SK-N-SH treated with all-trans-retinoic acid at 6 μM for 48 hours (cell line): ENCODE data around the gene ASTN2.

Experiments
- ATAC-seq: fragments of 200-7000 bp; cut with Tn5 transposase; 3 replicates; pipeline ENCODE4 v1.9.1; 2020; ENCODE audit warnings: mild to moderate bottlenecking, moderate library complexity
- BACH2 ChIP-seq: fragments of 250-450 bp; sonication (Bioruptor Pico); IDR thresholded peaks from 2 replicates; pipeline ENCODE4 v1.9.0; 2021; ENCODE audit warnings: mild to moderate bottlenecking, borderline replicate concordance
- CSDC2 ChIP-seq: fragments of 250-450 bp; sonication (Bioruptor Pico); IDR thresholded peaks from 2 replicates; pipeline ENCODE4 v1.5.0; 2020; ENCODE audit warnings: mild to moderate bottlenecking, moderate library complexity
- ESRRG ChIP-seq: fragments of 250-450 bp; sonication (Bioruptor Pico); IDR thresholded peaks from 2 replicates; pipeline ENCODE4 v1.6.1; 2021; ENCODE audit warnings: mild to moderate bottlenecking
- GLIS3 ChIP-seq: fragments of 250-450 bp; sonication (Bioruptor Pico); IDR thresholded peaks from 2 replicates; pipeline ENCODE4 v1.5.0; 2020; ENCODE audit warnings: mild to moderate bottlenecking, moderate library complexity
- ISL1 ChIP-seq: fragments of 250-450 bp; sonication (Bioruptor Pico); IDR thresholded peaks from 2 replicates; pipeline ENCODE4 v2.1.2; 2022; ENCODE audit warnings: mild to moderate bottlenecking, moderate library complexity
- OSR1 ChIP-seq: fragments of 250-450 bp; sonication (Bioruptor Pico); IDR thresholded peaks from 2 replicates; pipeline ENCODE4 v1.8.0; 2022; ENCODE audit warnings: moderate library complexity, mild to moderate bottlenecking, inconsistent platforms
- PATZ1 ChIP-seq: fragments of 250-450 bp; sonication (Bioruptor Pico); IDR thresholded peaks from 2 replicates; pipeline ENCODE4 v1.8.0; 2020; ENCODE audit warnings: mild to moderate bottlenecking, moderate library complexity, borderline replicate concordance
- POU6F1 ChIP-seq: fragments of 250-450 bp; sonication (Bioruptor Pico); IDR thresholded peaks from 2 replicates; pipeline ENCODE4 v1.8.0; 2021; ENCODE audit warnings: low read depth, mild to moderate bottlenecking, moderate library complexity, borderline replicate concordance
- PPARA ChIP-seq: fragments of 250-450 bp; sonication (Bioruptor Pico); IDR thresholded peaks from 2 replicates; pipeline ENCODE4 v1.5.0; 2020; ENCODE audit warnings: mild to moderate bottlenecking, borderline replicate concordance
- RARB ChIP-seq: fragments of 250-450 bp; sonication (Bioruptor Pico); IDR thresholded peaks from 2 replicates; pipeline ENCODE4 v1.8.0; 2021; ENCODE audit warnings: mild to moderate bottlenecking, moderate library complexity
- SNAI2 ChIP-seq: fragments of 250-450 bp; sonication (Bioruptor Pico); IDR thresholded peaks from 2 replicates; pipeline ENCODE4 v1.5.0; 2020; ENCODE audit warnings: mild to moderate bottlenecking, moderate library complexity
- TCF4 ChIP-seq: fragments of 250-450 bp; sonication (Bioruptor Pico); IDR thresholded peaks from 2 replicates; pipeline ENCODE4 v1.8.0; 2021; ENCODE audit warnings: mild to moderate bottlenecking, moderate library complexity, borderline replicate concordance
- TOX ChIP-seq: fragments of 250-450 bp; sonication (Bioruptor Pico); IDR thresholded peaks from 2 replicates; pipeline ENCODE4 v1.8.0; 2021; ENCODE audit warnings: mild to moderate bottlenecking, moderate library complexity, borderline replicate concordance
- ZFP3 ChIP-seq: fragments of 250-450 bp; sonication (Bioruptor Pico); IDR thresholded peaks from 2 replicates; pipeline ENCODE4 v1.5.0; 2020; ENCODE audit warnings: mild to moderate bottlenecking, moderate library complexity
- ZFP30 ChIP-seq: fragments of 450-650 bp; formaldehyde crosslinking; IDR thresholded peaks from 2 replicates; pipeline ENCODE4 v1.5.0; 2022; ENCODE audit warnings: mild to moderate bottlenecking, moderate library complexity
- ZNF565 ChIP-seq: fragments of 450-650 bp; formaldehyde crosslinking; conservative IDR thresholded peaks from 2 replicates; pipeline ENCODE4 v1.5.0; 2020; ENCODE audit warnings: low read depth, mild to moderate bottlenecking, moderate library complexity
- ZNF70 ChIP-seq: fragments of 450-650 bp; formaldehyde crosslinking; IDR thresholded peaks from 2 replicates; pipeline ENCODE4 v1.5.0; 2020; ENCODE audit warnings: mild to moderate bottlenecking, moderate library complexity
- ZNF8 ChIP-seq: fragments of 450-650 bp; formaldehyde crosslinking; IDR thresholded peaks from 2 replicates; pipeline ENCODE4 v1.5.0; 2020; ENCODE audit warnings: mild to moderate bottlenecking, moderate library complexity
- TF ChIP-seq, protein P1 (sequence below): fragments of 250-450 bp; sonication (Bioruptor Pico); IDR thresholded peaks from 2 replicates; pipeline ENCODE4 v1.5.0; 2020; ENCODE audit warnings: mild to moderate bottlenecking, moderate library complexity
- TF ChIP-seq, protein P2 (sequence below): fragments of 250-450 bp; sonication (Bioruptor Pico); IDR thresholded peaks from 2 replicates; pipeline ENCODE4 v1.5.1; 2021; ENCODE audit warnings: mild to moderate bottlenecking, moderate library complexity

Gene ASTN2

DNA sequence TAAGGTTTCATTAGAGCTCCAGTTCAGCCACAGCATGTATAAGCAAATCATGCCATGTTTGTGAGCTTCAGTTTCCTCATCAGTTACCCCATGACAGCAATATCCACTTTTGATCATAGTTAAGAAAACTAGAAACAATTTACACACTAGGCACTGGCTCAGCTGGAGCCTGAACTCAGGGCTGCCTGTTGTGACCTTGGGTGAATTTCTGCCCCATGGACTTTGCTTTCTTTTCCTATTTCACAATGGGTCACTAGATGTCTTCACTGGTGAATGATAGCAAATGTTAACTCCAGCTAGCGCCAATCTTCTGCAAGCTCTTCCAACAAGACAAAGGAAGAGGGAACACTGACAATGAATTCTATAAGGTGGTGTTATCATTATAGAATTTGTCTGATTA is 961.1 kb downstream of the ASTN2 start:
- TF ChIP-seq ISL1, result no peak
- ATAC-seq, result no peak

DNA sequence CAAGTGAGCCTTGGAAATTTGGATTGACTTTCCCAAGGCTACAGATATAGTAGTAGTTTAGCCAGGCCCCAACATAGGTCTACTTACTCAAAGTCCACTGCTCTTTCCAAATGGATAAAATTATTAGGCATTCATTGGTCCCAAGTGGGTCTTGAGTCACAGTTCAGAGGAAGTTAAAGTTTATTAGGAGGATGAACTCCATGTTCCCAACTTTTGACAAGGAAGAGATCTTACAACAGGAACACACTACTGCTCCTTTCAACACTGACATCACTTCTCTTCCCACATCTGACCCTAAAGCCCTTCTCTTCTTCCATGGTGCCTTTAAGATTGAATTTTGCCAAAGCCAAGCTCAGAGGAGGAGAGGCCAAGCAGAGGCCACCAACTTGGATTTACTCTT is 962.2 kb downstream of the ASTN2 start:
- no peak for ATAC-seq

GRCh38 chr9:116452227-116452626 is 962.6 kb downstream of the ASTN2 start:
- no peak for TF ChIP-seq ZFP30 (CRISPR knock-in tag)
- TF ChIP-seq ESRRG (CRISPR knock-in tag), result no peak
- TF ChIP-seq ZNF70 (CRISPR knock-in tag), result no peak
- TF ChIP-seq ZNF565, result no peak
- TF ChIP-seq RARB (CRISPR knock-in tag), result no peak
- TF ChIP-seq POU6F1 (CRISPR knock-in tag), result no peak
- no peak for TF ChIP-seq PPARA (CRISPR knock-in tag)
- TF ChIP-seq TCF4 (CRISPR knock-in tag), result no peak
- TF ChIP-seq ISL1, result no peak
- TF ChIP-seq BACH2 (CRISPR knock-in tag), result no peak
- TF ChIP-seq, all 23 proteins: peak for 0
- ATAC-seq, result no peak

More for the DNA sequence above, 962.2 kb downstream of the ASTN2 start:
- TF ChIP-seq ZNF8 (CRISPR knock-in tag) (no peak), ESRRG (CRISPR knock-in tag) (no peak), POU6F1 (CRISPR knock-in tag) (no peak), SNAI2 (no peak), ZFP3 (CRISPR knock-in tag) (no peak), BACH2 (CRISPR knock-in tag) (no peak)
- TF ChIP-seq, all 23 proteins: peak for 0

- ATAC-seq, result no peak
- TF ChIP-seq OSR1 (CRISPR knock-in tag) (no peak), ZNF8 (CRISPR knock-in tag) (no peak), GLIS3 (CRISPR knock-in tag) (no peak), ZNF565 (no peak), ZNF70 (CRISPR knock-in tag) (no peak), ESRRG (CRISPR knock-in tag) (no peak), CSDC2 (no peak), ZFP30 (CRISPR knock-in tag) (no peak), BACH2 (CRISPR knock-in tag) (no peak), SNAI2 (no peak), PPARA (CRISPR knock-in tag) (no peak), ISL1 (no peak), RARB (CRISPR knock-in tag) (no peak), PATZ1 (CRISPR knock-in tag) (no peak), POU6F1 (CRISPR knock-in tag) (no peak), TOX (CRISPR knock-in tag) (no peak), ZFP3 (CRISPR knock-in tag) (no peak)
- TF ChIP-seq, protein P1, sequence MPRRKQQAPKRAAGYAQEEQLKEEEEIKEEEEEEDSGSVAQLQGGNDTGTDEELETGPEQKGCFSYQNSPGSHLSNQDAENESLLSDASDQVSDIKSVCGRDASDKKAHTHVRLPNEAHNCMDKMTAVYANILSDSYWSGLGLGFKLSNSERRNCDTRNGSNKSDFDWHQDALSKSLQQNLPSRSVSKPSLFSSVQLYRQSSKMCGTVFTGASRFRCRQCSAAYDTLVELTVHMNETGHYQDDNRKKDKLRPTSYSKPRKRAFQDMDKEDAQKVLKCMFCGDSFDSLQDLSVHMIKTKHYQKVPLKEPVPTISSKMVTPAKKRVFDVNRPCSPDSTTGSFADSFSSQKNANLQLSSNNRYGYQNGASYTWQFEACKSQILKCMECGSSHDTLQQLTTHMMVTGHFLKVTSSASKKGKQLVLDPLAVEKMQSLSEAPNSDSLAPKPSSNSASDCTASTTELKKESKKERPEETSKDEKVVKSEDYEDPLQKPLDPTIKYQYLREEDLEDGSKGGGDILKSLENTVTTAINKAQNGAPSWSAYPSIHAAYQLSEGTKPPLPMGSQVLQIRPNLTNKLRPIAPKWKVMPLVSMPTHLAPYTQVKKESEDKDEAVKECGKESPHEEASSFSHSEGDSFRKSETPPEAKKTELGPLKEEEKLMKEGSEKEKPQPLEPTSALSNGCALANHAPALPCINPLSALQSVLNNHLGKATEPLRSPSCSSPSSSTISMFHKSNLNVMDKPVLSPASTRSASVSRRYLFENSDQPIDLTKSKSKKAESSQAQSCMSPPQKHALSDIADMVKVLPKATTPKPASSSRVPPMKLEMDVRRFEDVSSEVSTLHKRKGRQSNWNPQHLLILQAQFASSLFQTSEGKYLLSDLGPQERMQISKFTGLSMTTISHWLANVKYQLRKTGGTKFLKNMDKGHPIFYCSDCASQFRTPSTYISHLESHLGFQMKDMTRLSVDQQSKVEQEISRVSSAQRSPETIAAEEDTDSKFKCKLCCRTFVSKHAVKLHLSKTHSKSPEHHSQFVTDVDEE (CRISPR knock-in tag), result no peak
- TF ChIP-seq, protein P2, sequence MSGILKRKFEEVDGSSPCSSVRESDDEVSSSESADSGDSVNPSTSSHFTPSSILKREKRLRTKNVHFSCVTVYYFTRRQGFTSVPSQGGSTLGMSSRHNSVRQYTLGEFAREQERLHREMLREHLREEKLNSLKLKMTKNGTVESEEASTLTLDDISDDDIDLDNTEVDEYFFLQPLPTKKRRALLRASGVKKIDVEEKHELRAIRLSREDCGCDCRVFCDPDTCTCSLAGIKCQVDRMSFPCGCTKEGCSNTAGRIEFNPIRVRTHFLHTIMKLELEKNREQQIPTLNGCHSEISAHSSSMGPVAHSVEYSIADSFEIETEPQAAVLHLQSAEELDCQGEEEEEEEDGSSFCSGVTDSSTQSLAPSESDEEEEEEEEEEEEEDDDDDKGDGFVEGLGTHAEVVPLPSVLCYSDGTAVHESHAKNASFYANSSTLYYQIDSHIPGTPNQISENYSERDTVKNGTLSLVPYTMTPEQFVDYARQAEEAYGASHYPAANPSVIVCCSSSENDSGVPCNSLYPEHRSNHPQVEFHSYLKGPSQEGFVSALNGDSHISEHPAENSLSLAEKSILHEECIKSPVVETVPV (CRISPR knock-in tag), result no peak
Measured at GRCh38 chr9:116451500-116452115, 963.2 kb downstream of the ASTN2 start.
